ENCODE data around the gene PCK1.

Gene PCK1

GRCh38 chr20:57561356-57562279, 708 bp downstream of the PCK1 start:
- DNase-seq = no peak

DNA sequence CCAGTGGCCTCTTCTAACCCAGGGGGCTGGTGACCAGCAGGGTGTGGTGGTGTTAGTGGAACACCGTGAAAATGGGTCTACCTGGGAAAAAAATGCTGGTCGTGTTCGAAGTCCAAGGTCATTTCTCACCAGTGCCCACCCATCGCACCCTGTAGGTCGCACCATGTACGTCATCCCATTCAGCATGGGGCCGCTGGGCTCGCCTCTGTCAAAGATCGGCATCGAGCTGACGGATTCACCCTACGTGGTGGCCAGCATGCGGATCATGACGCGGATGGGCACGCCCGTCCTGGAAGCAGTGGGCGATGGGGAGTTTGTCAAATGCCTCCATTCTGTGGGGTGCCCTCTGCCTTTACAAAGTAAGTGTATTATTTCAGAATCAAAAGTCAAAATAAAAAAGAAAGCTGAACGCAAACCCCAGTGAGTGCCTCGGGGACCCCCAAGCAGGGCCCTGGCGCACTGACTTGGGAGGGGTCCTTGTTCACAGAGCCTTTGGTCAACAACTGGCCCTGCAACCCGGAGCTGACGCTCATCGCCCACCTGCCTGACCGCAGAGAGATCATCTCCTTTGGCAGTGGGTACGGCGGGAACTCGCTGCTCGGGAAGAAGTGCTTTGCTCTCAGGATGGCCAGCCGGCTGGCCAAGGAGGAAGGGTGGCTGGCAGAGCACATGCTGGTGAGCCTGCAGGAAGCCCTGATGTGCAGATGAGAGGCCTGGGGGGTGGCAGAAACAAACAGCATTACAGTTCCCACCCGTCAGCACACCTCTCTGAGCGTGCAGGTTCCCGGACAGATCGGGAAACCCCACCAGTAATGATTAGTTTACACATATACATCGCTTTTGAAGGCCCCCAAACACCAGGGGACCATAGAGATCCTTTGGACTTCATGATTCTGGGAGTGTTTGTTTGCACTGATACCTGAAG, 1.9 kb downstream of the PCK1 start:
- DNase-seq = no peak

GRCh38 chr20:57563522-57563921, 2.6 kb downstream of the PCK1 start:
- no peak for DNase-seq

DNA sequence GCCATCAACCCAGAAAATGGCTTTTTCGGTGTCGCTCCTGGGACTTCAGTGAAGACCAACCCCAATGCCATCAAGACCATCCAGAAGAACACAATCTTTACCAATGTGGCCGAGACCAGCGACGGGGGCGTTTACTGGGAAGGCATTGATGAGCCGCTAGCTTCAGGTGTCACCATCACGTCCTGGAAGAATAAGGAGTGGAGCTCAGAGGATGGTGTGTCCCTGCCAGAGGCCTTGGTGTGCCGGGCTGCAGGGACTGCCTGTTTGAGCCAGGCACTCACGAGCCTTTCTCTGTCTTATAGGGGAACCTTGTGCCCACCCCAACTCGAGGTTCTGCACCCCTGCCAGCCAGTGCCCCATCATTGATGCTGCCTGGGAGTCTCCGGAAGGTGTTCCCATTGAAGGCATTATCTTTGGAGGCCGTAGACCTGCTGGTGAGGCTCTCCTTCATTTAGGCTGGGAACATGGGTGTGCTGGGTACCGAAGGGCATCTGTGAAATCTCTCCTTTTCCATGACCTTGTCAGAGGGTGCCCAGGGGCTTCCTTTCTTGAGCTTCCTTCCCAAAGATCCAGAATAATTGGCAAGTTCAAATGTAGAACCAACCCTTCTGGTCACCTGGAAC, 3.4 kb downstream of the PCK1 start:
- DNase-seq = no peak

GRCh38 chr20:57564951-57565642, 4.2 kb downstream of the PCK1 start:
- no peak for DNase-seq

DNA sequence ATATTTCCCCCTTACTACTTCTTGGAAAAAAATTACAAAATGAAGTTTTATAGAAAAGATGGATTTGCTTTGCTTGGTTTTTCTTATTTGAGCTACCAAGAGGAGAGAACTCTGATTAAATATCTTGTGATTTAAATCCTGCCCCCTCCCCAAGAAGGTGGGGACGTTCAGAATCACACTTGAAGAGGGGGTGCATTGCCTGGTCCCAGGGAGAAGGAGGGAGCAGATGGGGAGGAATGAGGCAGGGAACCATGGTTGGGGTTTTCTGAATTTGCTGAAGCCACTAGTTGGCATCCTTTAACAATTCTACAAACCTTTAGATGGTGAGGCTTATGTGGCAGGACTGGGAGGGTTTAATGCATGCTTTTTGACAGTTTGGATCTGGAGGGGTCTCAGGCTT, 5.5 kb downstream of the PCK1 start:
- DNase-seq = no peak

- DNase-seq = no peak
Measured at GRCh38 chr20:57566803-57567459, 6.0 kb downstream of the PCK1 start.

DNA sequence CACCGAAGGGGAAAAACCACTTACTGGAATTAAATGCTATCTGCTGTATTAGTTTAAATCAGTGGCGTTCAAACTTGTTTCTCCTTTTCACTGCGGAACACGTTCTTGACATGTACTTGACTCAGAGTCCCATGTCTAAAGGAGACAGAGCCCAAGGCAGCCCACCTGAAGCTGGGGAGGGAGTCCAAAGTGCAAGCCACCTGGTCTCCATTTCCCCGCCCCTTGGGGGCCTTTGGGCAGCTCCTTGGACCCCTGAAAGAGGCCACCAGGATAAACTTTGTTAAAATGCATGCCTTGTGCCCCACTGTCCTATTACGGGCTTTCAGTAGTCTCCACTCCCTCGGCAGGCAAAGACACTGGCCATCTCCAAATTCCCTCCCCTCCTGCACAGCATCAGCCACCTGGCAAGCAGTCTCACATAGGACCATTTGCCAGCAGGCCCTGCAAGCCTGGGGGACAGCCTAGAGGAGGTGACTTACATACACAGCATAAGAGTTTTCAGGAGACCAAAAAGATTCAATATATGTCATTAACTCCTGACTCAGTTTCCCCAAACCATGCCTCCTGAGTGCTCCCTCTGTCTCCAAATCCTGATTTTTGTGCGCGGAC, 6.7 kb downstream of the PCK1 start:
- DNase-seq = no peak

GRCh38 chr20:57568088-57568896, 7.4 kb downstream of the PCK1 start:
- DNase-seq = no peak

- DNase-seq = no peak
Measured at GRCh38 chr20:57568960-57569359, 8.1 kb downstream of the PCK1 start.

DNA sequence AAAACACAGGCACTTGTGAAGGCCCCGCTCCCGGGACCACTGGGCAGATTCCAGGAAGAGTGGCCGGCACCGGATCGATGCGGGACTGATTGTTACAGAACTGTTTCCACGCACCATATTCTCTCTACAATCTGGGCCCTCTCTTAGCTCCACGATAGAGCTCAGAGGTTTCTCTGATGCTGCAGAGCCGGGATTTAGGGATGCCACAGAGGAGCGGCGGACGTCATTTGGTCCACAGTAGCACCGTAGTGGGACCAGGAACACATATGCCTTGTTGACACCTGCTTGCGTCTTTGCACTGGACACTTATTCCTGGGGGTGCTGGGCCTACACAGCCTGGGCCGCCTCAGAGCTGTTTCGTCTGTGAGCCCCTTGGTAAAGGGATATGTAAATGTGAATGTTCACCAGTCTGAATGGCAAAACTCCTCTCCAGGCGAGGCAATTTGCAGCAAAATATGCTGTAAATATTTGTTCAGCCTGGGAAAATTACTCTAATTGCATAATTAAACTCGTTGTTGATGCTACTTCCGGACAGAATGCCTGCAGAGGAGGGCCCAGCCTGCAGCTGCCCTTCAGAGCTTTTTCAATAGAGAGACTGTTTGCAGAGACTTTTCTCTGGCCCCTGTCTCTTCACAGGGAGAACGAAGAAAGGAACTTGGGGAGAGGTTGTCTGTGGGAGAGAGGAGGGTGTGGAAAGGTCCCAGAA, 9.4 kb downstream of the PCK1 start:
- no peak for DNase-seq

- no peak for DNase-seq
Measured at GRCh38 chr20:57570920-57571319, 10.0 kb downstream of the PCK1 start.

DNA sequence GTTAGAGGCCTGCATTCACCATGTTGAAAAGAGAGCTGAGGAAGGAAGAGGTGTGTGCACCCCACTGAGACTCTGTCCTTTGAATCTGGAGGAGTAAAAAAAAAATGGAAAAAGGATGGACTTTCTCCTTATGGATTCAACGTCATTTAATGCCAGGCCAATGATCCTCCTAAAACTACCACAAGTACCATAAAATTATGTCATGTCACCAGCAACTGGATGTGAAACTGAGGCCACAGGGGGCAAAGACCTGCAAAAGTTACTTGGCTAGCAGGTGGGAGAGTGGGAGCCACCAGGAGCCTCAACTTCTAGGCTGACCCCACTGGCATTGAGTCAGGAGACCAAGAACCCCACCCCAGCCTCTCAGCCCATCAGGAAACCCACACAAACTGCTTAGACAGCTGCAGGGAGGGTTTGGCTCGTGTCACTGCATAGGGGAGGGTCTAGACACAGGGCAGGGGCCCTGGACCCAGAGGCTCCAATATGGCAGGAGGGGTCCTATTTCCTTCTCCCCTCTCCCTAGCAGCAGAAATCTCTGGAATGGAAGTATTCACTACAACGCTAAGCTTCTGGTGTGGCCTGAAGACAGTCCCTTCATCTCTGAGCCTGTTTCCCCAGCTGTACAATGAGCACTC, 11.0 kb downstream of the PCK1 start:
- no peak for DNase-seq

- no peak for DNase-seq
Measured at GRCh38 chr20:57573242-57573641, 12.3 kb downstream of the PCK1 start.

GRCh38 chr20:57573894-57574293, 13.0 kb downstream of the PCK1 start:
- DNase-seq = no peak

DNA sequence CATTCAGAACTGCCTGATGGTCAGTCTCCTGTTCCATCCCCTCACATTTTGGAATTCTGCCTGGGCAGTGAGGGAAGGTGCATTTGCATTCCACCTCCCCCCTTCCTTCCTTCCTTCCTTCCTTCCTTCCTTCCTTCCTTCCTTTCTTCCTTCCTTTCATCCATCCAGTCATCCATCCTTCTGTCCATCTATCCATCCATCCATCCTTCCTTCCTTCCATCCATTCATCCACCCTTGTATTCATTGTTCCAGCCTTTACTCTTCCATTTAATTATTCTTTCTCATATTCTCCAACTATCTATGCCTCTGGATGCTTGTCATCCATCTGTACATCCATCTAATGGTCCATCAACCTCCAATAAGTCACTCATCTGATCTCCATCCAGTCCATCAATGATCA, 14.0 kb downstream of the PCK1 start:
- DNase-seq = no peak

- no peak for DNase-seq
Measured at GRCh38 chr20:57576002-57576401, 15.1 kb downstream of the PCK1 start.

DNA sequence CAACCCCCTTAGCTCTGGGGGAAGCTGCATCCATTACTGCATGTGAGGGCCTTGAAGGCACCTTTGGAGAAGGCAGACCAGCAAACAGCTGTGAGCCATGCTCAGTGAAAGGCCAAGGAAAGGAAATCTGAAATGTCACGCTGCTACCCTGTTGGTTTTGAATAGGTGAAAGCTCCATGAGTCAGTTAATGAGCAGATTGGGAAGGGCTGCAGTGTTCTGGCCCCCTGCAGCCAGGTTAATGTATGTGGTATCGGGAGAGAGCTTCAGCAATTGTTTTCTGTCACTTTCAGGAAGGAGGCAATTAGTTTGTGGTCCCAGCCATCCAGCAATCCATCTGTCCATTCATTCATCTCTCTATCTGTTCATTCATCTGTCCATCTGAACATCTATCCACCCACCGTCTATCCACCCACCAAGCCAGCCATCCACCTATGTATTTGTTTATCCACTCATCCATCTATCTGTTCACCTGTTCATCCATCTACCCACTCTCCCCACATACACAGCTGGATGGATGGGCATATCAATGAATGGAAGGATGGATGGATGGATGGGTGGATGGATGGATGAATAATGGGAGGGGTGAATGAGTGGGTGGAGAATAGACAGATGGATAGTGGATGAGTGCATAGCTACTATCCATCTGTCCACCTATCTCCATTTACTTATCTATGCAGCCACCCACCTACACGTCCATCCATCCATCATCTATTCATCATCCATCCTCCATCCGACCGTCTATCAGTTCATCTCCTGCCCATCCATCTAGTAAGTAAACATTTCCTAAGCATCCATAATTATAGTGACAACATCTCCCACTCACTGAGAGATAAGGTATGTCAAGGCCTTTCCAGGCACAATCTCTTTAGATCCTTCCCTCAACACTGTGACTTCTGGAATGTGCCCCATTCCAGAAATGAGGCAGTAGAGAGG, 16.0 kb downstream of the PCK1 start:
- DNase-seq = no peak
